Hematopoietic multipotent progenitor cell treated with erythropoietin and hydrocortisone succinate and interleukin-3 and kit ligand, for 17 days (in vitro differentiated cells): ENCODE data around the gene LIN9.
"Not testable (repeated sequence)": the region's sequence is repeated elsewhere in the genome, so short reads cannot be mapped to it uniquely, and the experiment has no call there.

Experiments
- DNase-seq: peaks from one replicate; pipeline ENCODE4 v3.0.0-alpha.2; 2015; ENCODE audit warnings: low spot score

Gene LIN9

GRCh38 chr1:226211181-226211821, 97.7 kb downstream of the LIN9 start:
- no peak for DNase-seq

GRCh38 chr1:226210571-226211176, 98.3 kb downstream of the LIN9 start:
- no peak for DNase-seq

GRCh38 chr1:226209307-226210059, 99.5 kb downstream of the LIN9 start:
- DNase-seq, result no peak

GRCh38 chr1:226207048-226207447, 101.9 kb downstream of the LIN9 start:
- no peak for DNase-seq

GRCh38 chr1:226204198-226204597, 104.8 kb downstream of the LIN9 start:
- no peak for DNase-seq

GRCh38 chr1:226203655-226204054, 105.3 kb downstream of the LIN9 start:
- DNase-seq, result no peak

GRCh38 chr1:226203240-226203639, 105.7 kb downstream of the LIN9 start:
- DNase-seq, result no peak

- DNase-seq, result not testable (repeated sequence)
Observed at GRCh38 chr1:226202666-226203065, 106.3 kb downstream of the LIN9 start.

GRCh38 chr1:226202246-226202645, 106.7 kb downstream of the LIN9 start:
- DNase-seq, result no peak

GRCh38 chr1:226201029-226201593, 107.9 kb downstream of the LIN9 start:
- DNase-seq, result no peak

GRCh38 chr1:226199971-226200370, 109.0 kb downstream of the LIN9 start:
- no peak for DNase-seq

GRCh38 chr1:226195144-226195543, 113.8 kb downstream of the LIN9 start:
- DNase-seq, result no peak

GRCh38 chr1:226187380-226187779, 121.6 kb downstream of the LIN9 start:
- DNase-seq, result no peak

GRCh38 chr1:226187019-226187322, 122.0 kb downstream of the LIN9 start:
- DNase-seq, result no peak

- DNase-seq, result peak; percentile 78
Observed at GRCh38 chr1:226186124-226187018, 122.6 kb downstream of the LIN9 start, which contains the start of gene ACBD3. Gene ACBD3 (minus strand): TSS chr1:226186741. CDS start chr1:226186675, 66 bp downstream.

GRCh38 chr1:226185141-226186036, 123.6 kb downstream of the LIN9 start:
- DNase-seq, result no peak

- peak; percentile 39 for DNase-seq
Observed at GRCh38 chr1:226181996-226182714, 126.8 kb downstream of the LIN9 start.
